HepG2 (cell line): ENCODE measurements around the gene KCNQ1OT1. TPM values are rescaled to one million over a fixed set of nuclear protein-coding genes. Genes with fewer than 3 reads are reported as not detected.

Experiments used
- AGO2 ChIP-seq: fragments of 200-400 bp; formaldehyde crosslinking; optimal IDR thresholded peaks from 2 replicates; pipeline ENCODE3; 2017; ENCODE audit warnings: mild to moderate bottlenecking, low read depth, low read length, moderate library complexity
- ATF7-NPFF ChIP-seq: sonication (generic); formaldehyde crosslinking; IDR thresholded peaks from 2 replicates; pipeline ENCODE4 v1.8.1; 2023; ENCODE audit warnings: mild to moderate bottlenecking, low read depth, missing genetic modification reagents, moderate library complexity
- FIP1L1 ChIP-seq: fragments of 200-400 bp; formaldehyde crosslinking; IDR thresholded peaks from 2 replicates; pipeline ENCODE4 v1.6.1; 2018; ENCODE audit warnings: low read depth, mild to moderate bottlenecking, low read length, moderate library complexity, borderline replicate concordance; ENCODE audit not compliant: insufficient read depth
- POLR2A ChIP-seq, 2 experiments: IDR thresholded peaks; 2 replicates each; pipeline ENCODE4 v1.6.1; 2011; ENCODE audit warnings: low read depth in 2 of 2, low read length in 2 of 2, mild to moderate bottlenecking in 1 of 2, moderate library complexity in 1 of 2; ENCODE audit not compliant: insufficient read depth in 1 of 2
- POLR2G ChIP-seq: fragments of 200-400 bp; formaldehyde crosslinking; IDR thresholded peaks from 2 replicates; pipeline ENCODE4 v1.6.1; 2018; ENCODE audit warnings: mild to moderate bottlenecking, low read depth, low read length, moderate library complexity
- ZNF652 ChIP-seq: IDR thresholded peaks from 2 replicates; pipeline ENCODE4 v1.6.1; 2016; ENCODE audit warnings: low read depth, borderline replicate concordance
- ZNF841 ChIP-seq: sonication (generic); formaldehyde crosslinking; IDR thresholded peaks from 2 replicates; pipeline ENCODE4 v1.8.1; 2023; ENCODE audit warnings: missing genetic modification reagents, borderline replicate concordance
- polyA plus RNA-seq, 8 experiments: library from polyadenylated mRNA; depleted of rRNA in 3 of 8; stranded (reverse) in 7 of 8; unstranded in 1 of 8; fragments of >200 nt; fragmentation: Illumina TruSeq in 4 of 8; extraction: Trizol in 4 of 8; gene quantifications; 2 replicates each; pipeline versions ENCODE4 v1.2.1 to v1.2.3, GENCODE V29; 2011 to 2016; ENCODE audit warnings: low read depth in 4 of 8, missing spikeins in 1 of 8, mixed read lengths in 1 of 8; ENCODE audit not compliant: insufficient read depth in 1 of 8
- total RNA-seq, 5 experiments: library from RNA; depleted of rRNA; stranded (reverse); fragments of >200 nt; fragmentation: Illumina TruSeq; extraction: Trizol; gene quantifications; 2 replicates each; pipeline ENCODE4 v1.2.3, GENCODE V29; 2016; ENCODE audit warnings: low read depth in 1 of 5
- TF ChIP-seq, protein P1 (sequence below): IDR thresholded peaks from 2 replicates; pipeline ENCODE4 v1.6.1; 2016; ENCODE audit warnings: low read depth, missing genetic modification reagents, missing compliant biosample characterization

KCNQ1OT1 gene
- total and polyA plus RNA-seq, 2 of the 13 experiments (the other 11 are each of a cell fraction or from before 2014, with no cell fraction given) = 1.3 to 18.9 TPM

DNA sequence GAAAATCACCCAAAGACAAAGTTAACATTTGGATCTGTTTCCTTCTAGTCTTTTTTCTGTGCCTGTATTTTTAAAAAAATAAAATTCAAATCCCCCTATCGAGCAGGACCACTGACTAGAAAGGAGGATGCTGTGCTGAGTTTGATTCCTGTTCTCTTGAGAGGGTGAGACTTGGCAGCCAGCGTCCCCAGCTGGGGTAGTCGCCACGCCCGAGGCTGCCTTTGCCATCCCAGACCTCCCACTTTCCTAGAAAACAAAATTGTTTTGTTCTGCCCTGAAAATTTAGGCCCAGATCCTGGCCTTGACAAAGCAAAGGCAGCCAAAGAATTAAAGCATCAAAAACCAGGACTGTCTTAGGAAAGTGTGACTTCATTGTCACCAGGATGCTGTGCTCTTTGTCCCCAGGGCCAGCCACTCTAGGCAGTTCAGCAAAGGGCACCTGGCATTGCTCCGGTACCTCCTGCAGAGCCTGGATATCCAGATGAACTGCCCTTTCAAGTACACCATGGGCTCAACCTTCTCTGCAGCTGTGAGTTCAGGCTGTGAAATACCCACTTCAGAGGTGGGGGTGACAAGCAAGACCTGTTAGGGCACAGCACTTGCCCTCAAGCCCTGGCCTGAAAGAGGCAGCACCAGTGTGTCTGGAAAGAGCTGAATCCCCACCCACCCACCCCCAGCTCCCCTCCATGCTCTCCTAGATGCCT, 44.6 kb downstream of the KCNQ1OT1 start (continued):
- TF ChIP-seq ZNF652 (CRISPR knock-in tag) = no peak
- peak; percentile 77 for TF ChIP-seq AGO2
- TF ChIP-seq, protein P1, sequence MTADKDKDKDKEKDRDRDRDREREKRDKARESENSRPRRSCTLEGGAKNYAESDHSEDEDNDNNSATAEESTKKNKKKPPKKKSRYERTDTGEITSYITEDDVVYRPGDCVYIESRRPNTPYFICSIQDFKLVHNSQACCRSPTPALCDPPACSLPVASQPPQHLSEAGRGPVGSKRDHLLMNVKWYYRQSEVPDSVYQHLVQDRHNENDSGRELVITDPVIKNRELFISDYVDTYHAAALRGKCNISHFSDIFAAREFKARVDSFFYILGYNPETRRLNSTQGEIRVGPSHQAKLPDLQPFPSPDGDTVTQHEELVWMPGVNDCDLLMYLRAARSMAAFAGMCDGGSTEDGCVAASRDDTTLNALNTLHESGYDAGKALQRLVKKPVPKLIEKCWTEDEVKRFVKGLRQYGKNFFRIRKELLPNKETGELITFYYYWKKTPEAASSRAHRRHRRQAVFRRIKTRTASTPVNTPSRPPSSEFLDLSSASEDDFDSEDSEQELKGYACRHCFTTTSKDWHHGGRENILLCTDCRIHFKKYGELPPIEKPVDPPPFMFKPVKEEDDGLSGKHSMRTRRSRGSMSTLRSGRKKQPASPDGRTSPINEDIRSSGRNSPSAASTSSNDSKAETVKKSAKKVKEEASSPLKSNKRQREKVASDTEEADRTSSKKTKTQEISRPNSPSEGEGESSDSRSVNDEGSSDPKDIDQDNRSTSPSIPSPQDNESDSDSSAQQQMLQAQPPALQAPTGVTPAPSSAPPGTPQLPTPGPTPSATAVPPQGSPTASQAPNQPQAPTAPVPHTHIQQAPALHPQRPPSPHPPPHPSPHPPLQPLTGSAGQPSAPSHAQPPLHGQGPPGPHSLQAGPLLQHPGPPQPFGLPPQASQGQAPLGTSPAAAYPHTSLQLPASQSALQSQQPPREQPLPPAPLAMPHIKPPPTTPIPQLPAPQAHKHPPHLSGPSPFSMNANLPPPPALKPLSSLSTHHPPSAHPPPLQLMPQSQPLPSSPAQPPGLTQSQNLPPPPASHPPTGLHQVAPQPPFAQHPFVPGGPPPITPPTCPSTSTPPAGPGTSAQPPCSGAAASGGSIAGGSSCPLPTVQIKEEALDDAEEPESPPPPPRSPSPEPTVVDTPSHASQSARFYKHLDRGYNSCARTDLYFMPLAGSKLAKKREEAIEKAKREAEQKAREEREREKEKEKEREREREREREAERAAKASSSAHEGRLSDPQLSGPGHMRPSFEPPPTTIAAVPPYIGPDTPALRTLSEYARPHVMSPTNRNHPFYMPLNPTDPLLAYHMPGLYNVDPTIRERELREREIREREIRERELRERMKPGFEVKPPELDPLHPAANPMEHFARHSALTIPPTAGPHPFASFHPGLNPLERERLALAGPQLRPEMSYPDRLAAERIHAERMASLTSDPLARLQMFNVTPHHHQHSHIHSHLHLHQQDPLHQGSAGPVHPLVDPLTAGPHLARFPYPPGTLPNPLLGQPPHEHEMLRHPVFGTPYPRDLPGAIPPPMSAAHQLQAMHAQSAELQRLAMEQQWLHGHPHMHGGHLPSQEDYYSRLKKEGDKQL (CRISPR knock-in tag) = no peak
- TF ChIP-seq POLR2G = peak; percentile 57; the same call in 1 of the 2 replicates
- TF ChIP-seq ZNF841 (CRISPR knock-in tag) = no peak
- TF ChIP-seq ATF7-NPFF (CRISPR knock-in tag) = no peak
- TF ChIP-seq FIP1L1 = 0 out of 2 replicates have a peak, but pooled peaks have one; percentile 23
- TF ChIP-seq POLR2A (IDR thresholded peaks at IDR 0.05; ENCODE audit: insufficient read depth in 1 of 2, low read depth in 2 of 2, low read length in 2 of 2) = peak; percentile 28 to 45; a peak in 2 of 4 replicates
